NCI-H1417 treated with DMSO at 0.1 percent for 48 hours (cell line): Measurements from ENCODE around the gene IMMP2L.
"Not testable (repeated sequence)": the region's sequence is repeated elsewhere in the genome, so short reads cannot be mapped to it uniquely, and the experiment has no call there.

ENCODE experiments used
- DNase-seq: peaks from one replicate; lab custom pipeline; 2025; lab: John Stamatoyannopoulos, UW

IMMP2L gene

DNA sequence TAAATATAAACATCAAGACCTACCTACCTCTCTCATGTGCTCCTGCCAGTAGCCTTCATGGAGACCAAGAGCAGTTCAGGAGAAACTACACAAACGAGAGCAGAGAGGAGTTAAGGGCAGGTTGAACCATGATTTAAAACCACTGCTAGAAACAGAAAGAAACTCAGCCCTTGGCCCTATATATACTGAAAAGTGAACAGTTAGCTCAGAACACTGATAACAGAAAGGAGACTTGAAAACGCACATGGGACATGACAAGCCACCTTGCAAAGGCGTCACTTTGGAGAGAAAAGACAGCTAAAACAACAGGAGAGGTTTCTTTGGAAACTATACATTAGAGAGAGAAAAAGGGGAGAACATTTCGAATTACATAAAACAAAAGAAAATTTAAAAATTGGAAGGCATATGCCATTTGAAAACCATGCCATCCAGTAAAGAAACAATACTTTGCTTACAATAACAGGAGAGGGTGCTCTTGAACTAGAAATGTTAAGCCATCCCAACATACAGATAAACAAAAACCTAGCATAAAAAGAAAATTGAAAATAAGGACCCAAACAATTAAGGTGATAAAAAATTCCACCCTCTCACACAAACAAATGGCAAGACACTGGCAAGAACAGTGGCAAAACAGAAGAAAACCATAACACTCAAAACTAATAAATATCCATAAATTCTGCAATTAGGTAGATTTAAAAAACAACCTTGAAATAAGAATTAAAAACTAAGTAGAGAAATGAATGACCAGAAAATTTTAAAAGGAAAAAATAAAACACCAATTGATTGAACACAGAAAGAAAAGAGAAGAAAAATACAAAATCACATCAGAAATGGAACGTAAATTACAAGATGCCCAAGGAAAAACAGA is 232.7 kb downstream of the IMMP2L start:
- no peak for DNase-seq

DNA sequence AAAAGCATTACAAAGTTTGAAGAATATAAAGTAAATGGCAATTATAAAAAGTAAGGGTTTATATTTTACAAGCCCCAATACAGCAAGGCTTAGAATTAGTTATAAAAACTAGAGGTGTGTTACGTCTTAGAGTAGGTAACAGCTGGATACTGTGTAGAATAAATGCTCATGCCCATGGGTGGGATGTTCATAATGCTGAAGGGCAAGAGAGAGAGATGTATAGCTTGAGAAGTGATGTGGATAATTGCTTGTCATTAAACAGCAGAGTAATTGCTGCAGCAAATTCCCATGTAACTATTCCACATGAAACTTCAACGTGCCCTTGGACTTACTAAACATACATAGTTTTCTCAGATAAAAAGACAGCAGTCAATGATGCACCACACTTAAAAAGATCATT is 233.8 kb downstream of the IMMP2L start:
- DNase-seq = no peak

- DNase-seq = no peak
Observed at GRCh38 chr7:111324776-111325175, 237.5 kb downstream of the IMMP2L start.

DNA sequence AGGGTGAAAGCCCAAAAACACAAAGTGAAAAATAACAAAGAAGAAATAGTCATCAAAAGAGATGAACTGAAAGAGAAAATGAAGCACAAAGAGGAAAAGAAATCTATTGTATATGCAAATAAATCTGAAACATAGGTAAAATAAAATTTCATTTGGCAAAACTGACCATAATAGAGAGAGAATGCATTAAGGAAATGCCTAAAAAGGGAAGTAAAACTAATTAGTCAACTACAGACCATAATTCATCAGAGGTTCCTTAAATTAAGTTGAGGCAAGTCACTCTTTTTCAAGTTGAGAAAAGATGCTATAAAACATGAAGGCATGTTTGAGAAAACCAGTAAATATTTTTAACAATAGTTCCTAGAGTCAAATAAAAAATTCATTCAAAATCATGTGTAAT is 238.1 kb downstream of the IMMP2L start:
- no peak for DNase-seq

DNA sequence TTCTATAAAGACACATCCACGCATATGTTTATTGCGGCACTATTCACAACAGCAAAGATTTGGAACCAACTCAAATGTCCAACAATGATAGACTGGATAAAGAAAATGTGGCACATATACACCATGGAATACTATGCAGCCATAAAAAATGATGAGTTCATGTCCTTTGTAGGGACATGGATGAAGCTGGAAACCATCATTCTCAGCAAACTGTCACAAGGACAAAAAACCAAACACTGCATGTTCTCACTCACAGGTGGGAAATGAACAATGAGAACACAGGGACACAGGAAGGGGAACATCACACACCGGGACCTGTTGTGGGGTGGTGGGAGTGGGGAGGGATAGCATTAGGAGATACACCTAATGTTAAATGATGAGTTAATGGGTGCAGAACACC is 238.6 kb downstream of the IMMP2L start:
- not testable (repeated sequence) for DNase-seq

GRCh38 chr7:111320133-111320532 is 242.2 kb downstream of the IMMP2L start:
- no peak for DNase-seq

DNA sequence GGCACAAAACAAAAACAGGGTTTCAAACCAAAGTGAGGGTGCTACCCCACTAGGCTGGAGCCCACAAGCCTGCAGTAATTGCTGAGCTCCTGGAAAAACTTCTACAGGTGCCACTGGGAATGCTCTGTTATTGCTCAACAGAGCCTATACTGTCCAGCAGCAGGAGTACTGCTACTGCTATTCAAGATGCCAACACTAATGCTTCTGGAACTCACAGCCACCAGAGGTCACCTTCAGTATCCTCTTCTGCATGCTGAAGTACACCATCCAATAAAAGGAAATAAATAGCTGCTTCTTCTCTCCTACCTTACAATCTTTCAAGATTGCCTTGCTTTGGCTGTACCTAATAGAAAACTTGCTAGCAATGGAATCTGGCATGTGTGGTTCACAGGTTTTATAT is 249.3 kb downstream of the IMMP2L start:
- DNase-seq = no peak

GRCh38 chr7:111308691-111309090 is 253.6 kb downstream of the IMMP2L start:
- DNase-seq = no peak

- no peak for DNase-seq
Observed at GRCh38 chr7:111301891-111302290, 260.4 kb downstream of the IMMP2L start.

- DNase-seq = no peak
Observed at GRCh38 chr7:111294494-111294893, 267.8 kb downstream of the IMMP2L start.

- DNase-seq = no peak
Observed at GRCh38 chr7:111292026-111292470, 270.2 kb downstream of the IMMP2L start.

- DNase-seq = no peak
Observed at GRCh38 chr7:111290982-111291381, 271.3 kb downstream of the IMMP2L start.

GRCh38 chr7:111290419-111290818 is 271.9 kb downstream of the IMMP2L start:
- no peak for DNase-seq

- not testable (repeated sequence) for DNase-seq
Observed at GRCh38 chr7:111288441-111288840, 273.9 kb downstream of the IMMP2L start.

- DNase-seq = no peak
Observed at GRCh38 chr7:111282626-111283025, 279.7 kb downstream of the IMMP2L start.

DNA sequence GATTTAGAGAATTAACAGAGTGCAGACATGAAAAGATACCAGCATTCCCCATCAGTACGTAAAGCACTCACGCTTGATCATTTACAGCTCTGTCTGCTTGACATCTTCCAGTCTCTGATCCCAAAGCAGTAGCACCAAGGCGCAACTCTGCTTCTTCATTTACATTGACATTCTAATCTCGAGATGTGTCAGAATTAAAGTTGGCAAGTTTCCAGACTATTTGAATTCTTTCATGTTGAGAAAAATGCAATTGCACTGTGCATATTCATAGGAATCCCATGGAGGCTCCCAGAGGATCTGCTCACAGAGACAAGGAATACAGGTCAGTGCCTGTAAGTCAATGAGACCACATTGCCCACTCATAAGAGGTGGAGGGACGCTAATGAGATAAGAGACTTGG is 287.4 kb downstream of the IMMP2L start:
- no peak for DNase-seq

DNA sequence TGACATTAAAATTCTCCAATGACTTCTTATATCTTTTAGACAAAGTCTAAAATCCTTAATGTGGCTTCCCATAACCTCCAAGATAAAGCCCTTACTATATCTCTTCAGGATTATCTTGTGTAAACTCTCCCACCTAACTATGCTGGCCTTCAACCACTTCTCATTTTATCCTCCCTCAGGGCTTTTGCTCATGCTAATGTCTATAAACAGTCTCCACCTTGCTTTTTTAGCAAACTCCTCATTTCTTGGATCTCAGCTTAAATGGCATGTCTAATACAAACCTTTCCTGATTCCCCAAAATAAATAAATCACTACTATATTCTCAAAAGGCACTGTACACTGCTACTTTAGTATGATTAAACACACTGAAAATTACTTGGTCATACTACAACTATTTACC is 290.2 kb downstream of the IMMP2L start:
- no peak for DNase-seq

- DNase-seq = not testable (repeated sequence)
Observed at GRCh38 chr7:111270794-111271193, 291.5 kb downstream of the IMMP2L start.

GRCh38 chr7:111268941-111269340 is 293.4 kb downstream of the IMMP2L start:
- no peak for DNase-seq

GRCh38 chr7:111266613-111267012 is 295.7 kb downstream of the IMMP2L start:
- no peak for DNase-seq

GRCh38 chr7:111265394-111265793 is 296.9 kb downstream of the IMMP2L start:
- DNase-seq = no peak

GRCh38 chr7:111264981-111265380 is 297.3 kb downstream of the IMMP2L start:
- no peak for DNase-seq

DNA sequence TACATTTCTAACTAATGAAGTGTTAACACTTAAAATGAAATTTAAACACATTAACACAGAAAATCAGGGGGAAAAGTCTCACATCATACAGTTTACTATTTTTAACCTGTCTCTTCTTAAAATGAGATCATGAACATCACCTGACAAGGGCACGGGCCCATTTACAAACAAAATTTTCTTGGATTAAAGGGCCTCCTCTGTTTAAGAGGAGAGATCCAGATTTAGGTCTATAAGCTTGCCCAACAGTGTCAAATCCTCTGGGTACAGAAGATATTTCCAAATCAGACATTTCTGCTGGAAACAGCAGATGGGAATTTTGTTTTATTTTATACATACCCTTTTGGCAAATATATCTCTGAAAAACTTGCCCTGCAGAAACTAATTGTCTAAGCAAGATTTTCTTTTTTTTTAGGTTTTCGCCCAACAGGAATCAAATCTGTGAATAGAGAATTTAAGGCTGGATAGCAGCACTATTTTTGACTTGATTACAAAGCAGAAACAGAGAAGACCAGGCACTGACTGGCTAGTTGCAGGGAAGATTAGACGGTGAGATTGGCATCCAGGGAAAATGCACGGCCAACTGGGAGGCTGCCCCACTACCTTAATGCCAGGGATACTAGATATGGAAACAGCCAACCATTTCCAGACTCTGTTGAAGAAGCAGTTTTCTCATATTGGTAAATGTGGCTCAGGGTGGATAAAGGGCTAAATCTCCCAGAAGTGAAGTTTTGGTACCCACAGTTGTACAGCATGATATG is 298.0 kb downstream of the IMMP2L start:
- no peak for DNase-seq
